NOMO-1 treated with DMSO at 0.1 percent for 48 hours (cell line): Measurements from ENCODE around the gene DQX1.
A peak's percentile ranks its signal among the peaks of the same experiment; 100 is the strongest.
"Not testable (repeated sequence)": the region's sequence is repeated elsewhere in the genome, so short reads cannot be mapped to it uniquely, and the experiment has no call there.

Experiments
- DNase-seq: peaks from one replicate; lab custom pipeline; 2025; ENCODE audit not compliant: unreplicated experiment; lab: John Stamatoyannopoulos, UW

DQX1 gene, protein sequence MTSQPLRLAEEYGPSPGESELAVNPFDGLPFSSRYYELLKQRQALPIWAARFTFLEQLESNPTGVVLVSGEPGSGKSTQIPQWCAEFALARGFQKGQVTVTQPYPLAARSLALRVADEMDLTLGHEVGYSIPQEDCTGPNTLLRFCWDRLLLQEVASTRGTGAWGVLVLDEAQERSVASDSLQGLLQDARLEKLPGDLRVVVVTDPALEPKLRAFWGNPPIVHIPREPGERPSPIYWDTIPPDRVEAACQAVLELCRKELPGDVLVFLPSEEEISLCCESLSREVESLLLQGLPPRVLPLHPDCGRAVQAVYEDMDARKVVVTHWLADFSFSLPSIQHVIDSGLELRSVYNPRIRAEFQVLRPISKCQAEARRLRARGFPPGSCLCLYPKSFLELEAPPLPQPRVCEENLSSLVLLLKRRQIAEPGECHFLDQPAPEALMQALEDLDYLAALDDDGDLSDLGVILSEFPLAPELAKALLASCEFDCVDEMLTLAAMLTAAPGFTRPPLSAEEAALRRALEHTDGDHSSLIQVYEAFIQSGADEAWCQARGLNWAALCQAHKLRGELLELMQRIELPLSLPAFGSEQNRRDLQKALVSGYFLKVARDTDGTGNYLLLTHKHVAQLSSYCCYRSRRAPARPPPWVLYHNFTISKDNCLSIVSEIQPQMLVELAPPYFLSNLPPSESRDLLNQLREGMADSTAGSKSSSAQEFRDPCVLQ

DNA sequence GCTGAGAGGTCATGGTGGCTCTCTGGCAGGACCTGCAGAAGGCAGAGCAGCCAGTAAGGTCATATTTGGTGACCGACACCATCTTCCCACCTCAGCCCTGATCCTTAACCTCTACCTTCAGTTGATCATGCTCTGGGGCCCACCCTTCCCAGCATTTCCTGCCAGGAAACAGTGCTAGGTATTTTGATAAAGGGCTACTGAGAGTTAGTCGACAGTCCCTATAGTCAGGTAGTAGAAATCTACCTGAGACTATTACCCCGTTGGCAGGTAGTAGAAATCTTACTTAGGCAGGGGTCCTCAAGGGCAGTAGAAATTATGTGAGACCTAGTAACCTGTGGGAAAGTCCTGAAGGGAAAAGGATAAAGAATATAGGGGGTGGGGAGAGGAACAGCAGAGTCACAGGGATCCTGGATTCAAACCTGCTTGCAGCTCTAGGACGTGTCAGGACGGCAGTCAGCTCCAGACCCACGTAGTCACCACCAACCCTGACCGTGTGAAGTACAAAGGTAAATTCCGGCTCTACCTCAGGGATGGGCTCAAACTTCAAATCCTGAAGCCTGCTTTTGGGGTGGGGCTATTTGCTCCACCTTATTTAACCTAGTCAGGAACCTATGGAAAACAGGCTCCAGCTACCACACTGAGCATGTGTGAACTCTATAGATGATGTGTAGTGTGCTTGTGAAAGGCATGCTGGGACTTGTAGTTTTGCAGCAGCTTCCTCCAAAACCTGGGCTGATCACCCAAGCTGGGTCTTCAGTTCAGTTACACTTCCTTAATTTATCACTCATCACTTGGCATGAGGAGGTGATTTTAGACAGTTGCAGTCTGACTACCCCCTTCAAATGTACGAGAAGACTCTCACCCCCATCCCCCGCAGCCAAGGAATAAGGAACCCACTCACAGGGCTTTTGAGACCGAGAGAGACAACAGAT lies at the start of gene DQX1:
Gene DQX1, minus strand, starts transcription at position 515 of the 932 bp plus-strand sequence. Its CDS starts 502 bp downstream, at position 13.
- peak; percentile 89 for DNase-seq

DNA sequence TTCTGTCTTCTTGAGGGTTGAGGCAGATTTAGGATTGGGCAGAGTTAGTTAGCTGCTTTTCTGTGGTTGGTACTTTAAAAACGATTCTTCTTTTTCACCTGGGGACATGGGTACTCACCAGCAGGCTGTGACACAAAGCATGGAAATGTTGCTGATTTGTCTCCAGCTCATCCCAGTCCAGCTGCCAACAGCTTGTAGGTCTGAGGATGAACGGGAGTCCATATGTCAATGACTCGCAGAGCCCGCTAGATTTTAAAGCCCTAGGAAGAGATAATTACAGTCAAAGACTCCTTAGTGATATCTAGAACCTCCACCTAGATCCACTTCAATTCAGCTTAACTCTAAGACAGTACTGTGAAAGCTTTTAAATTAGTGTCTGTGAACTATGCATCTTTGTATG lies 49.3 kb upstream of the DQX1 start:
- DNase-seq: no peak

DNA sequence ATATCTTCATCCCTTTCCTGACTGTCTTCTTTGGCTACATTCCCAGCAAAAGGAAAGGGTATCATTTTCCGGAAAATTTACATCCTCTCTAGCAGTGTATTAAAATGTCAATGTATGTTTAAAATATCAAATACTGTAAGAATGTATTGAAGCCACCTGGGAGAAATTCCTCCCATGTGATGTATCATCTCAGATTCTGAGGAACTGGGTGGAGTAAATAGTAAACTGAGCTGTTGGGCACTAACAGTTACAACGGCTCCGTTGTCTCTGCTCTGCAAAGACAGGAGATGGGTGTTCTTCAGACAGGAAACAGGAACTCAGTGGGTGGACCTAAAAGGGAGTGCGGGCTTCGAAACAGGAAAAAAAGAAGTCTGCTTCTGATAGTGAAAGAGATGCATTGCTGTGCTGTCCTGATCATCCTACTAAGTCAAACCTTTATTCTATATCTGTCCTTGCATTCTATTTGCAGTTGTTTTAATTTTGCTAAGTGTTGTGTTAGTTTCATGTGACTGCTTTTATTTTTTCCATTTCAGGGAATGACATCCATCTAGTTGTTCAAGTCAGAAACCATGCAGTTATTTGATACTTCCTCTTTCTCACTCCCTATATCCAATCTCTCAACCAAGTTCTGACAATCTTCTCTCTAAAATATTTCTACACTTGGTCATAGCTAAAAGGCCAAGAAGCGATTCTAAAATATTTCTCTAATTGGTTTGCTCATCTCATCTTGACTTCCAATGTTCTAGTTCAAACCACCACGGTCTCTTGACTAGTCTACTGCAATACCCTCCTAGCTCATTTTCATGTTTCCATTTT lies 47.9 kb upstream of the DQX1 start:
- DNase-seq: peak; percentile 90

DNA sequence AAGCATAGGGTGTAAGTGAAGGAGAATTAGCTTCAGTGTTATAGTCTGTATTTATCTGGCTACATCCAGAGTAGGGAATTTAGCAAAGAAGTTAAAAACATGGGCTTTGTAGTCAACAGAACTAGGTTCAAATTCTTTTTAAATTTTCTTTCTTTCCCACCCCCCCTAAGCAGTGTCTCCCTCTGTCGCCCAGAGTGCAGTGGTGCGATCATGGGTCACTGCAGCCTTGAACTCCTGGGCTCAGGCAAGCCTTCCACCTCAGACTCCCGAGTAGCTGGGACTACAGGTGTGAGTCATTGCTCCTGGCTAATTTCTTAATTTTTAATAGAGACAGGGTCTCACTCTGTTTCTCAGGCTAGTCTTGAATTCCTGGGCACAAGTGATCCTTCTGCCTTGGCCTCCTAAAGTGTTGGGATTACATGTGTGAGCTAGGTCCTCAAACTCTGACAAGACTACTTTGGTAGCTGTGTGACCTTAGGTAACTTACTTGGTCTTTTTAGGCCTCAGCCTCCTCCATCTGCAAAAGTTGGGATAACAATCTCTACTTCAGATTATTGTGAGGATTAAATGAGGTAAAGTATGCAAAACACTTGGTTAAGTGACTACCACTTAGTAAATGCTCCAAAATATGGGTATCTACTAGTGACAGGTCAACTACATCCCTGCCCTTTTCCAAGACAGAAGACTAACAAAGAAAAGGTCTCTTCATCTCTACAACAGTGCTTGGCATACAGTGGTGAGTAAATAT lies 46.3 kb upstream of the DQX1 start:
- no peak for DNase-seq

DNA sequence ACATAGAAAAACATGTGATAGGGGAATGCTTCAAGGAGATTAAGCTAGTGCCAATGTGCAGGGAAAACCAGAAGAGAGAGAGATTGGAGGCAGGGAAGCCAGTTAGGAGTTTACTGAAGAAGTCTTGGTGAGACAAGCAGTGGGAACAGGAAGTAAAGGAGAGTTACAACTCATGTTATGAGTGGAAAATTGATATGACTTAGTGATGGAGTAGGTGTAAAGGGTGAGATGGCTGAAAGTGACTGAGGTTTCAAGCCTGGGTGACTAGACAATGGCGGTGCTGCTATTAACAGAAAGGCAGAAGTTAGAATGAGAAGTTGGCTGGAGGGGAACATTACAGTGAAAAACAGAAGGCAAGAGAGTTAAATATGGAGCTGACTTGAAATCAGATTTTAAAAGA lies 45.0 kb upstream of the DQX1 start:
- peak; percentile 37 for DNase-seq

DNA sequence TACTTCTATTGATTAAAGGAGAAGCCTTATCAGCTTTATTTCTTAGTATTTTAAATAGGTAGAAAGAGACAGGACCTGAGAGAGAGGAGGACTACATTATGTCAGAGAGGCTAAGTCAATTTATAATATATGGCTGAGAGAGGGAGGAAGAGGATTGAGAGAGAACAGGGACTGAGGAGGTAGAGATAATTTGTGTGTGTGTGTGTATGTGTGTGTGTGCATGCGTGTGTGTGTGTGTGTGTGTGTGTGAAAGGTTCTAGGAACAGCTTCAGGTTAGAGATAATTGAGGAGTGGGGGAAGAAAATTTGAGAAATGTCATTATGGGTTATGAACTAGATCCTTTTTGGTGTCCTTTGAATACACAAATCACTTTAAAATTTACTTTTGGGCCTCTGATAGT lies 43.7 kb upstream of the DQX1 start:
- no peak for DNase-seq

DNA sequence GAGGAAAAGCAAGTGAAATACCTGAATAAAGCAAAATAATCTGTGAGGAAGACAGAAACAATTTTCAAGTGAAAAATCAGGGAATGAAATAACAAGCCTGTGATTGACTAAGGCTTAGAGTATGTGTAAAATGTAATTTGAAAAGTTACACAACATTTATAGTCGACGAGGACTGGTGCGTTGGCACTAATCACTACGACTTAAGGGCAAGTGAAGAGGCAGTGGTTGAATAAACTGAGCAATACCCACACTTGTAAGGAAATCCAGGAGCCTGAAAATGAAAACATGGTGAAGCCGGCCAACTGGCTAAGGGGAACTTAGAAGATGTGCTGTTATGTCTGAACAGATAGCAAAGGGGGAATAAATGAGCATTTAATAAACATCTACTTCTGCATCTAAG lies 41.9 kb upstream of the DQX1 start:
- no peak for DNase-seq

DNA sequence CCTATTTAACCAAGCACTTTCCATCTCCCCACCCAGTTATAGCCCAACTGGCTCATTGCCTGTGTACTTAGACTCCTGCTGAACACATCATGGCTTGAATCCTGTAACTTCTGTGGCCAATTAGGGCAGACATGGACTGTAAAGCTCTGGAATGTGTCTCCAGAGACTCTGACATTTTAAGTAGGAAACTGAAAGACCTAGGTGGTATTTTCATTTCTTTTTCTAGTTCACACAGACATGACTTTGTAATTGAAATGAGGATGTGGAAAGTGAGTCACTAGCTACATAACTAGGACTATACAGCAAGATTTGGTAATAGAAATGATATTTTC lies 40.7 kb upstream of the DQX1 start:
- DNase-seq: peak; percentile 36

DNA sequence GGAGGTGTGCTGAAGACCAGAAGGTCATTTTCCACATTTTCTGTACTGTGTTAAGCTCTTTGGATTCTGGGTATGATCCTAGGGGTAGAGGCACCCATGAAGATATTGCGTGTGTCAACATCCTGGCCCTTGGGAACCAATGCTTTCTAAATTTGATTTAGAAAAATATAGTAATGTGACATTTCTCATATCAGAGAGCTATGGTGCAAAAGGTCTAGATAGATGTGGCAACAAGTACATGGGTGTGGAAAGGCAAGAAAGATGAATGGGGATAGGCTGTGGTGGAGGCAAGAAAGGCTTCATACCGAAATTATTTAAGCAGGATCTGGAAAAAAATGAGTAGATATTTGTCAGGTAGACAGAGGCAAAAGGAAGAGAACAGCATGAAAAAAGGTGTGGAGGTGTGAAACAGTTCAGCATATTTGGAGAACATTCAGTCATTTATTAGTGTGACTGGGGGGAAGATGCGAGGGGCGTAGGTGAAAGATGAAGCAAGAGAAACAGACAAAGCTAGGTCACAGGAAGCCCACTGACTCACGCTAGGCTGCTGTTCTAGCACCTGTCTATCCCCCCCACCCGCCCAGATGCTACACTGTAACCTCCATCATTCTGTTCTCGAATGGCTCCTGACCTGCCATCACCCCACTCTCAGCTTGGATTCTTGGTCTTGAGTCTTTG lies 40.2 kb upstream of the DQX1 start:
- no peak for DNase-seq

DNA sequence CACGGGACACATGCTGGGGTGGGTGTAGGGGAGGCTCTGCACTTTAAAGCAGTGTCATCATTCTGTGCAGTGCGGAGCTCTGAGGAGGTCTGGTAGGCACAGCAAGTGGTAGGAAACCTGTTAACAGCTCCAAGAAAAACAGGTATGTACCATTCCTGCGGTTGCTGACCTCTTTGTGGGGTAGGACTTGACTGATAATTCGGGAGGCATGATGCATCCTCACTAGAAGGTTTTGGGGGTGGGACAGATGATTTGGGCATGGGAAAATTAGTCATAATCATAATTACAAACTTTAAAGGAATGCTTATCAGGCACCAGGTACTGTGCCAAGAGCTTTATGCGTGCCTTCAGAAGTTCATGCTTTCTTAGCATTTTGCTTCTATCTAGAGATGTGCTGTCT lies 38.2 kb upstream of the DQX1 start:
- DNase-seq: no peak

DNA sequence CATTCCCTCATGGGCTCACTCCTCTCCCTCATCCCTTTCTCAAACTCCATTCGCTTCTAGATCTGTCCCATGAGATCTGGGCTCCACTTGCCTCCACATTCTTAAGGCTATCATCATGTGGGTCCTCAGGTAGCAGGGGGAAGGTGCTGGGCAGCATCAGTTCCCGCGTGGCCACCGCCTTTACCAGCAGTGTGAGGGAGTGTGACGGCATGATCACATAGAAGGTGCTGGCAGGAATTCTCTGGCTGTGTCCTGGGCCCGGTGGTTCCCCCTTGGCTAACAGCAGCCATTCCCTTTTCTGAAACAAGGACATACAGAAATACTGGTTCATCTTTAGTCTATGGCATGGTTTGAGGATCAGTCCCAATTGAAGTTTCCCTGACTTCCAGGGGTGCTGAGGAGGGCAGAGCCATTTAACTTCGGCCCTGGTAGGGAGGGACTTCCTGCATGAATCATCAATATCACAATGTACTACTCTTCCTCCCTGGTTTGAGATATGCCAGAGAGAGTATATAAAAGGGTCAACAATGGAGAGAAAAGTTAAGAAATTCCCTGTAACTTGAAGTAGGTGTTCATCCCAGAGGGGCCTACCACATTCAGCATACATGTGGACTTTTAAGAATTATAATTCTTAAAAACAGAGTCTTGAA lies 36.2 kb upstream of the DQX1 start:
- no peak for DNase-seq

DNA sequence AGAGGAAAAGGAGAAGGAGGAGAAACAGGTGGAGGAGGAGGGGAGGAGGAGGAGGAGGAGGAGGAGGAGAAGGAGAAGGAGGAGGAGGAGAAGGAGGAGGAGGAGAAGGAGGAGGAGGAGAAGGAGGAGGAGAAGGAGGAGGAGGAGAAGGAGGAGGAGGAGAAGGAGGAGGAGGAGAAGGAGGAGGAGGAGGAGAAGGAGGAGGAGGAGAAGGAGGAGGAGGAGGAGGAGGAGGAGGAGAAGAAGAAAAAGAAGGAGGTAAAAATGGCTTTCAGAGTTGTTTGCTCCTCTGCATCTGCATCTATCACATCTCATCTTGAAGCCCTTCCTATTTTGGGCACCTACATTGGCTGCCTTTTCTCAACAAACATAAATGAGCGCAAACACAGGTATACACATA lies 35.0 kb upstream of the DQX1 start:
- DNase-seq: not testable (repeated sequence)

DNA sequence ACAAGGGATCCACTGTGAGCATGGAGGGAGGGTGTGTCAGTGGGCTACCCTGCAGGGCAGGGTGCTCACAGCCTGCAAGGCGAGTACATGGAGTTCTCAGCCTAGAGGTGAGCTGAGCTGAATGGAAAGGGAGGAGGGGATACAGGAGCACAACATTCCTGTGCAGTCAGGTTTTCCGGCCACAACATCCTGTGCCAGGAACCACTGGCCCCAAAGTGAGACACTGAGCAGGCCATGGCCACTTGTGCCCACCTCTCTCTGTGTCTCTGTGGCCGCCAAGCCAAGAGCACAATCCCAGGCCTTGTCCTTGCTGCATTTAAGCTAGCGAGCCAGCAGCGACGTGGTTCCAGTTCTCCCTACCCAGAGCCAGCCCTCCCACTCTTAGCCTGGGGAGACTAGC lies 34.6 kb upstream of the DQX1 start:
- DNase-seq: no peak

DNA sequence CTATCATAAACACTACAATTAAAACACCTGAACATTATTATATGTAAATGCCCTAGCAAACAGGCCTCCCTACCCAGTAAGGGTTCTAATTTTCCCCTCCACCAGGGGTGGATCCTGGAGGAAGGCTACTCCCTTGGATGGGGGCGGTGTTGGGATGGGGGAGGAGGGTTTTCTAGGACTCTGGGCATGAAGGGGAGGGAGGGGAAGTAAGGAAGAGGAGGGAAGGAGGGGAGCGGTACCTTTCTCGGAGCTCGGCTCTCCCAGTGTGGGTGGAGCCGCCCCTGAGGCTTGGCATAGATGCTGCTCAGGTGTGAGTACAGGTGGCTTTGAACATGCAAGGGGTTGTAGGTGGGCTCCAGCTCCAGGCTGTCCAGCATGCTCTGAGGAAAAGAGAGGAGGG lies 33.9 kb upstream of the DQX1 start:
- DNase-seq: no peak

DNA sequence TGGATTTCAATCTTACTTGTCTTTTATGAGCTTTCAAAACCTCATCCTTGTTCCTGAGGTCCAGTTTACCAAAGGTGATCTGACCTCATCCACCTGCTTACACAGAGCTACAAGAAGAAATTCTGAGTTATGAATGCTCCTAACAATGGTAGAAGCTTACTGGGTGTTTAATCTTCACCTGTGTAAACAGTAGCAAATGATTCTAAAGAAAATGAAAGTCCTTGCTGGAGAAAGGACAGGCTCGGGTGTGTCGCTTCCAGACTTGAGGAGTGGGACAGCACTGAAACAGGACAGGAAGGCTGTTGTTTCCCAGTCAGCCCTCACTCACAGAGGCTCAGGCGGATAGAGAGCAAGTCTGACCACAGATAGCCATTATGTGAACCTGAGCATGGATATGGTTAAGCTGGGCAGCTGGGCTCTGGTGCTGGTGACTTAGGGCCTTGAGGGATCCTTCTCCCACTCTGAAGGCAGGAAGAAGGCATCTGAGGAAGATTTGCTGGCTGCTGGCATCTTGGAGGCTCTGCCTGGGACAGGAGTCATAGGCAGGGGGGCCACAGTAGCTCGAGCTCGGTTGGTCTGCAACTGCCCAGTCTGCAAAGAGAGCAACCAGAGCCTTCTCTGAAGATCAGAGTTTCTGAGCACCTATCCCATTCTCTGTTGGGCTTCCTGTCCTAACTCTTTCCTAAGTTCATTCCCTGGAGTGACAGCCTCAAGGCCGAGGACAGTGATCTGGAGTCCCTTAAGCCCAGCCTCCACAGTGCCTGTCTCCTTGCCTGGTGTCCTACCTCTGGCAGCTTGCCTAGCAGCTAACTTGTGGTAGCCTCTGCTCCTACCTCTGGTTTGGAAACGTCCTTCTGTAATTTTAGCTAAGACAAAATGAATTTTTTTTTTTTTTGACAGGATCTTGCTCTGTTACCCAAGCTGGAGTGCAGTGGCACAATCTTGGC lies 32.5 kb upstream of the DQX1 start:
- no peak for DNase-seq

DNA sequence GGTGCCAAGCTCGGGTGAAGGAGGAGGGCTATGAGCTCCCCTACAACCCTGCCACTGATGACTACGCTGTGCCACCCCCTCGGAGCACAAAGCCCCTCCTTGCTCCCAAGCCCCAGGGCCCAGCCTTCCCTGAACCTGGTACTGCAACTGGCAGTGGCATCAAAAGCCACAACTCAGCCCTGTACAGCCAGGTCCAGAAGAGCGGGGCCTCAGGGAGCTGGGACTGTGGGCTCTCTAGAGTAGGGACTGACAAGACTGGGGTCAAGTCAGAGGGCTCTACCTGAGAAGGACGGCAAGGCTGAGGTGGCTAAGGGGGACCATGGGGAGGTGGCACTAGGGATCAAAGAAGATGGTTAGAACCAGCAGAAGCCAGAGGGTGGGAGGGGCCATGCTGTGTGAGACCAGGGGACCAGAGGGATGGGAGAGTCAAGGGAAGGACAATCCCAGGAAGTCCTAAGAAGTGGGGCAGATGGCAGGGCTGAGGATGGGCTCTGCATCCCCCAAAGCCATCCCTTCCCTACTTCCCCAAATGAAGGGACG lies 30.9 kb upstream of the DQX1 start:
- no peak for DNase-seq

DNA sequence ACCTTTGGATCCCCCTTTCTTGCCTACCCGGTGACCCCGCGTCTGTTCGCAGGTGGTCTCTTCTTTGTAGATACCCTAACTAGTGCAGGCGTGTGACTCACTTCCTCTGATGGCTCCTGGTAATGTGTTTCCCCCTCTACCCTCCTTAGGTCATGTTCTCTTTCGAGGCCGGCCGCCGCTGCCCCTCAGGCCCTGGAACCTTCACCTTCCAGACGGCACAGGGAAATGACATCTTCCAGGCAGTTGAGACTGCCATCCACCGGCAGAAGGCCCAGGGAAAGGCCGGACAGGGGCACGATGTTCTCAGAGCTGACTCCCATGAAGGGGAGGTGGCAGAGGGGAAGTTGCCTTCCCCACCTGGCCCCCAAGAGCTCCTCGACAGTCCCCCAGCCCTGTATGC lies 30.1 kb upstream of the DQX1 start:
- no peak for DNase-seq
